ENCODE results near the gene KCND2.

Gene KCND2

GRCh38 chr7:120615703-120616102 lies 342.7 kb downstream of the KCND2 start:
- no peak overlapping the region for H4K8ac ChIP-seq (ENCODE audit: low read depth, low read length)
- no peaks in the 10 kb centered on the region for H3K27me3 ChIP-seq (ENCODE audit: control insufficient read depth in 3 of 3, insufficient read depth in 3 of 3, low read depth in 1 of 3, low read length in 3 of 3)
- no peak overlapping the region for H2AK5ac ChIP-seq (ENCODE audit: low read depth, low read length)
- no peak overlapping the region for H3K4me2 ChIP-seq (ENCODE audit: insufficient read depth, low read length, poor library complexity, severe bottlenecking)
- no peaks in the 10 kb centered on the region for H3K36me3 ChIP-seq (replicated peaks in 1 of 2; ENCODE audit: control insufficient read depth in 2 of 2, insufficient read depth in 2 of 2, low read length in 2 of 2)
- H2BK120ac ChIP-seq (ENCODE audit: low read depth, low read length): no peak overlapping the region
- H2AFZ ChIP-seq (ENCODE audit: low read length): peak overlapping the region; percentile 49
- WGBS, 2 donors (ENCODE audit: extremely low coverage in 2 of 2, insufficient read length in 2 of 2, insufficient replicate concordance in 1 of 2): no CpG with 5 or more reads among the region's 3 CpGs
- no peak overlapping the region for H3K14ac ChIP-seq (ENCODE audit: low read length)
- no peaks in the 10 kb centered on the region for H3K4me1 ChIP-seq (ENCODE audit: control insufficient read depth in 2 of 2, insufficient read depth in 1 of 2, low read depth in 1 of 2, low read length in 2 of 2)
- no peak for DNase-seq (ENCODE audit: low spot score)
- H2BK15ac ChIP-seq (ENCODE audit: low read length): no peak overlapping the region
- no peaks in the 10 kb centered on the region for H3K9me3 ChIP-seq (replicated peaks in 1 of 2; ENCODE audit: control insufficient read depth in 2 of 2, insufficient read depth in 1 of 2, low read depth in 1 of 2, low read length in 2 of 2)
- H2BK5ac ChIP-seq (ENCODE audit: low read length): no peak overlapping the region
- no peak overlapping the region for H3K18ac ChIP-seq (ENCODE audit: low read length)
- H3K4ac ChIP-seq (ENCODE audit: low read length): no peak overlapping the region
- H3K4me3 ChIP-seq (ENCODE audit: low read length in 2 of 2): no peak overlapping the region
- no peak overlapping the region for H3K27ac ChIP-seq (replicated peaks; ENCODE audit: low read length)
- no peak overlapping the region for H3K23ac ChIP-seq (ENCODE audit: low read depth, low read length, poor library complexity)
- H2BK12ac ChIP-seq (ENCODE audit: low read length): no peak overlapping the region
- no peak overlapping the region for H3K9ac ChIP-seq (ENCODE audit: low read depth, low read length, poor library complexity)
- H4K91ac ChIP-seq (ENCODE audit: low read depth, low read length, poor library complexity): no peak overlapping the region
- no peaks in the 10 kb centered on the region for H3K79me1 ChIP-seq (ENCODE audit: low read depth, low read length)

GRCh38 chr7:120617275-120617674 lies 344.3 kb downstream of the KCND2 start:
- Histone ChIP-seq H4K91ac (ENCODE audit: low read depth, low read length, poor library complexity) (no peak overlapping the region), H3K4me3 (ENCODE audit: low read length in 2 of 2) (no peak overlapping the region), H4K8ac (ENCODE audit: low read depth, low read length) (no peak overlapping the region), H3K79me1 (ENCODE audit: low read depth, low read length) (no peaks in the 10 kb centered on the region), H2AFZ (ENCODE audit: low read length) (no peak overlapping the region), H2BK15ac (ENCODE audit: low read length) (no peak overlapping the region), H3K18ac (ENCODE audit: low read length) (no peak overlapping the region), H3K27ac (replicated peaks; ENCODE audit: low read length) (no peak overlapping the region), H3K9ac (ENCODE audit: low read depth, low read length, poor library complexity) (no peak overlapping the region), H3K4ac (ENCODE audit: low read length) (no peak overlapping the region), H3K4me1 (ENCODE audit: control insufficient read depth in 2 of 2, insufficient read depth in 1 of 2, low read depth in 1 of 2, low read length in 2 of 2) (no peaks in the 10 kb centered on the region), H2AK5ac (ENCODE audit: low read depth, low read length) (no peak overlapping the region), H2BK120ac (ENCODE audit: low read depth, low read length) (no peak overlapping the region), H3K14ac (ENCODE audit: low read length) (no peak overlapping the region), H2BK12ac (ENCODE audit: low read length) (no peak overlapping the region), H3K9me3 (replicated peaks in 1 of 2; ENCODE audit: control insufficient read depth in 2 of 2, insufficient read depth in 1 of 2, low read depth in 1 of 2, low read length in 2 of 2) (no peaks in the 10 kb centered on the region), H3K27me3 (ENCODE audit: control insufficient read depth in 3 of 3, insufficient read depth in 3 of 3, low read depth in 1 of 3, low read length in 3 of 3) (no peaks in the 10 kb centered on the region), H3K4me2 (ENCODE audit: insufficient read depth, low read length, poor library complexity, severe bottlenecking) (no peak overlapping the region), H3K36me3 (replicated peaks in 1 of 2; ENCODE audit: control insufficient read depth in 2 of 2, insufficient read depth in 2 of 2, low read length in 2 of 2) (no peaks in the 10 kb centered on the region), H2BK5ac (ENCODE audit: low read length) (no peak overlapping the region), H3K23ac (ENCODE audit: low read depth, low read length, poor library complexity) (no peak overlapping the region)
- WGBS, 2 donors (ENCODE audit: extremely low coverage in 2 of 2, insufficient read length in 2 of 2, insufficient replicate concordance in 1 of 2): no CpG with 5 or more reads among the region's 3 CpGs
- DNase-seq (ENCODE audit: low spot score): no peak

GRCh38 chr7:120628251-120628650 lies 355.3 kb downstream of the KCND2 start:
- H3K9ac ChIP-seq (ENCODE audit: low read depth, low read length, poor library complexity): no peak overlapping the region
- no peak for DNase-seq (ENCODE audit: low spot score)
- no peak overlapping the region for H2BK5ac ChIP-seq (ENCODE audit: low read length)
- H4K8ac ChIP-seq (ENCODE audit: low read depth, low read length): no peak overlapping the region
- H2BK15ac ChIP-seq (ENCODE audit: low read length): no peak overlapping the region
- H3K14ac ChIP-seq (ENCODE audit: low read length): no peak overlapping the region
- H3K4me3 ChIP-seq (ENCODE audit: low read length in 2 of 2): no peak overlapping the region
- no peak overlapping the region for H2AK5ac ChIP-seq (ENCODE audit: low read depth, low read length)
- H3K4me2 ChIP-seq (ENCODE audit: insufficient read depth, low read length, poor library complexity, severe bottlenecking): no peak overlapping the region
- H2BK120ac ChIP-seq (ENCODE audit: low read depth, low read length): no peak overlapping the region
- no peak overlapping the region for H4K91ac ChIP-seq (ENCODE audit: low read depth, low read length, poor library complexity)
- H2BK12ac ChIP-seq (ENCODE audit: low read length): no peak overlapping the region
- H3K79me1 ChIP-seq (ENCODE audit: low read depth, low read length): no peaks in the 10 kb centered on the region
- no peak overlapping the region for H3K23ac ChIP-seq (ENCODE audit: low read depth, low read length, poor library complexity)
- H2AFZ ChIP-seq (ENCODE audit: low read length): no peak overlapping the region
- WGBS, 2 donors (ENCODE audit: extremely low coverage in 2 of 2, insufficient read length in 2 of 2, insufficient replicate concordance in 1 of 2): no CpG with 5 or more reads among the region's 1 CpG
- H3K27me3 ChIP-seq (ENCODE audit: control insufficient read depth in 3 of 3, insufficient read depth in 3 of 3, low read depth in 1 of 3, low read length in 3 of 3): no peaks in the 10 kb centered on the region
- no peak overlapping the region for H3K4ac ChIP-seq (ENCODE audit: low read length)
- no peaks in the 10 kb centered on the region for H3K36me3 ChIP-seq (replicated peaks in 1 of 2; ENCODE audit: control insufficient read depth in 2 of 2, insufficient read depth in 2 of 2, low read length in 2 of 2)
- no peak overlapping the region for H3K27ac ChIP-seq (replicated peaks; ENCODE audit: low read length)
- no peak overlapping the region for H3K18ac ChIP-seq (ENCODE audit: low read length)
- H3K9me3 ChIP-seq (replicated peaks in 1 of 2; ENCODE audit: control insufficient read depth in 2 of 2, insufficient read depth in 1 of 2, low read depth in 1 of 2, low read length in 2 of 2): no peaks in the 10 kb centered on the region
- no peaks in the 10 kb centered on the region for H3K4me1 ChIP-seq (ENCODE audit: control insufficient read depth in 2 of 2, insufficient read depth in 1 of 2, low read depth in 1 of 2, low read length in 2 of 2)

- Histone ChIP-seq H3K79me1 (ENCODE audit: low read depth, low read length) (no peaks in the 10 kb centered on the region), H3K27ac (replicated peaks; ENCODE audit: low read length) (no peak overlapping the region), H4K8ac (ENCODE audit: low read depth, low read length) (no peak overlapping the region), H3K23ac (ENCODE audit: low read depth, low read length, poor library complexity) (no peak overlapping the region), H3K36me3 (replicated peaks in 1 of 2; ENCODE audit: control insufficient read depth in 2 of 2, insufficient read depth in 2 of 2, low read length in 2 of 2) (no peaks in the 10 kb centered on the region), H3K9me3 (replicated peaks in 1 of 2; ENCODE audit: control insufficient read depth in 2 of 2, insufficient read depth in 1 of 2, low read depth in 1 of 2, low read length in 2 of 2) (no peaks in the 10 kb centered on the region), H3K4me2 (ENCODE audit: insufficient read depth, low read length, poor library complexity, severe bottlenecking) (no peak overlapping the region), H3K18ac (ENCODE audit: low read length) (no peak overlapping the region), H3K9ac (ENCODE audit: low read depth, low read length, poor library complexity) (no peak overlapping the region), H2BK15ac (ENCODE audit: low read length) (no peak overlapping the region), H3K27me3 (ENCODE audit: control insufficient read depth in 3 of 3, insufficient read depth in 3 of 3, low read depth in 1 of 3, low read length in 3 of 3) (no peaks in the 10 kb centered on the region), H3K14ac (ENCODE audit: low read length) (no peak overlapping the region), H2AK5ac (ENCODE audit: low read depth, low read length) (no peak overlapping the region), H2AFZ (ENCODE audit: low read length) (no peak overlapping the region), H3K4me1 (ENCODE audit: control insufficient read depth in 2 of 2, insufficient read depth in 1 of 2, low read depth in 1 of 2, low read length in 2 of 2) (no peaks in the 10 kb centered on the region), H4K91ac (ENCODE audit: low read depth, low read length, poor library complexity) (no peak overlapping the region), H2BK120ac (ENCODE audit: low read depth, low read length) (no peak overlapping the region), H2BK5ac (ENCODE audit: low read length) (no peak overlapping the region), H3K4ac (ENCODE audit: low read length) (no peak overlapping the region), H3K4me3 (ENCODE audit: low read length in 2 of 2) (no peak overlapping the region), H2BK12ac (ENCODE audit: low read length) (no peak overlapping the region)
- no peak for DNase-seq (ENCODE audit: low spot score)
Observed at GRCh38 chr7:120639884-120640283, 366.9 kb downstream of the KCND2 start.

Measured in neuronal stem cell (in vitro differentiated cells).